GM21423 (cell line): ENCODE results near the gene BACH1.
"Not testable (repeated sequence)": the region's sequence is repeated elsewhere in the genome, so short reads cannot be mapped to it uniquely, and the experiment has no call there.

Source experiments
- ATAC-seq: cut with Tn5 transposase; IDR thresholded peaks from one replicate; pipeline ENCODE4 v1.9.1; 2021; ENCODE audit warnings: mild to moderate bottlenecking, moderate library complexity; ENCODE audit not compliant: unreplicated experiment

The BACH1 gene

DNA sequence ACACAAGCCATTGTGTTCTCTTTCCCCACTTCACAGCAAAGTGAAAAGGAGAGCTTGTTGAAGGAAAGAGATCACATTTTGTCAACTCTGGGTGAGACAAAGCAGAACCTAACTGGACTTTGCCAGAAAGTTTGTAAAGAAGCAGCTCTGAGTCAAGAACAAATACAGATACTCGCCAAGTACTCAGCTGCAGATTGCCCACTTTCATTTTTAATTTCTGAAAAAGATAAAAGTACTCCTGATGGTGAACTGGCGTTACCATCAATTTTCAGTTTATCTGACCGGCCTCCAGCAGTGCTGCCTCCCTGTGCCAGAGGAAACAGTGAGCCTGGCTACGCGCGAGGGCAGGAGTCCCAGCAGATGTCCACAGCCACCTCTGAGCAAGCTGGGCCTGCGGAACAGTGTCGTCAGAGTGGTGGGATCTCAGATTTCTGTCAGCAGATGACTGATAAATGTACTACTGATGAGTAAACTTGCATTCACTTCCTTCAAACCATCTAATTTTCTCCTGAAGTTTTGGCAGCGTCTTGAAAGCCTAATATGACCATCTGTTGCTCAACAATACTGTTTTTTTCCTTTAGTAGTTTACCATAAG is 43.7 kb downstream of the BACH1 start:
- no peak for ATAC-seq

DNA sequence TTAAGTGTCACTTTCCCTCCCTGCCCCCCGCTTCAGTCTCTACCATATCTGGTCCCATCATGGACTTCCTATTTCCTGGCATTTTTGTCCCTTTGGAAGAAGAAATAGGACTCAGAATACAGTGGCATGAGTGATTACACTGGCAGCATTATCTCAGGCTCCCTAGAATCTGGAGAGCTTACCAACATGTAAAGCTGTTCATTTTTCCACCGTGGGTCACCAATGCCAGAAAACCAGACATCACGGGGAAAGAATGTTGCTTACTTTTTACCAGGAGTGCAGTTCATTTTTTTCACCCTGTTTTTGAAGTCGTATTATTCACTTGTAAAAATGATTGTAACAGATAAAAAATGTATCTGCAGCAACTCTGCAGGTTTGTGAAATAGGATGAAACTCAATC is 44.8 kb downstream of the BACH1 start:
- ATAC-seq, result no peak

DNA sequence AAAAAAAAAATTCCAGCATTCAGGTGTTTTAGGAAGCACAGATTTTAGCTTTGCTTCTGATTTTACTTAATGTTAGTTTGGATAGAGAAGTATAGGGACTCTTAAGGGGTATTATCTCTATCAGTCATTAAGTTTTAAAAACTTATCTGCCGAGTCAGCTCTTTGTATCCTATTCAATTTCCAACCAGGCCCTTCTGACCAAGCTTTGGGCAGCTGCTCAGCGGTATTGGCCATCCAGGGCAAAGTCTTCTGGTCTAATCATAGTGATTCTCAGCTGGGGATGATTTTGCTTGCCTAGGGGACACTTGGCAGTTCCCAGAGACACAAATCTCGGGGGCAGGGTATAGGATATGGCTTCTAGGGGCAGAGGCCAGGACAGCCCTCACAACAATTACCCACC is 47.6 kb downstream of the BACH1 start:
- ATAC-seq, result no peak

DNA sequence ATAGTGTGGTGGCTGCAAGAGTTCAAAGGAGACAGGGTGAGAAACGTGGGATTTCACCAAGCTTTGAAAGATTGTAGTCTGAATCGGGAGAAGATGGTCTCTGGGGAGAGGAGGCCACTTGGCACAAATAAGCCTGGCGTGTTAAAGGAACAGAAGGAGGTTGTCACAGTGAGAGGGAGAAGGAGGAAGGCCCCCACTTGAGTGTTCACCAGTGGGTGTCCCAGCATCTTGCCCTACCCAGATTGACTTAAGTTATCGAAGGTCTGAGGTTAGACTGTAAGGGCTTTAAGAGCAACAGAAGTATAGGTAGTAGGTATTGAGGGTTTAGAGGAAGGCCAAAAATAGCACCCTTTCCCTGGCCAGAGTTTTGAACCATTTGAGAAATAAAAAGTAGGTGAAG is 48.0 kb downstream of the BACH1 start:
- ATAC-seq, result no peak

DNA sequence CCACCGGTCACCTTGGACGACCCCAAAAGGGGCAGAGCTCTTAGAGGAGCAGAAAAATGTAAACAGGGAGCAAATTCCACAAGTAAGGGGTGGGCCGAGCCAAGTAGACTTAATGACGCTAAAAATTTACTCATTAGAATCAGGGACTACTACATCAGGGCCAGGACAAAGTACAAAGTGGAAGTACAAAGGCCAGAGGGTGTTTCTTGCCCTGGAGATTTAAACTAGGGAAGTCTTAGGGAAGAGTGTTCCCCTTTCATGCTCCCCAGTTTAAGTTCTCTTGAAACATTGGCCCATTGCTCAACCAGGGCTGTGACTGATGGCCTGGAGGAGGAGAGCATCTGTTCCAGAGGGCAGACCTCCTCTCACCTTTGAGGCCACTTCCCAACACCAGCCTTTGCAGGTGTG is 48.6 kb downstream of the BACH1 start:
- no peak for ATAC-seq

DNA sequence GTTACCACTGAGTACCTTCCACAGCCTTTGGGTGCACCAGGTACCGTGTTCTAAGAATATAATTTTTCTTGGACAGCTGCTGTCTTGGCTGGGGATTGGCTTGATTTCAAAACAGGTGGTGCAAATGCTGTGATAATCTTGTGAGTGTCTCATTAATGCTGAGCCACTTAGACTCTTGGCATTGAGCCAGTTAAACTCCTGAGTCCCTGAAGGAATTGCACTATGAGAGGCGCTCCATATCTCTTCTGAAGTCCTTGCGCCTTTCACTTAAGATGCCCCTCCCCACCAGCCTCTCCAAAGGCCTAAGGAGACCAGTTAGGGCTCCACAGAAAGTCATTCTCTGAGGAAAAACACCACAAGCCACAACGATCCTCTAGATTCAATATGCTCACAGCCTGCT is 51.0 kb downstream of the BACH1 start:
- no peak for ATAC-seq

DNA sequence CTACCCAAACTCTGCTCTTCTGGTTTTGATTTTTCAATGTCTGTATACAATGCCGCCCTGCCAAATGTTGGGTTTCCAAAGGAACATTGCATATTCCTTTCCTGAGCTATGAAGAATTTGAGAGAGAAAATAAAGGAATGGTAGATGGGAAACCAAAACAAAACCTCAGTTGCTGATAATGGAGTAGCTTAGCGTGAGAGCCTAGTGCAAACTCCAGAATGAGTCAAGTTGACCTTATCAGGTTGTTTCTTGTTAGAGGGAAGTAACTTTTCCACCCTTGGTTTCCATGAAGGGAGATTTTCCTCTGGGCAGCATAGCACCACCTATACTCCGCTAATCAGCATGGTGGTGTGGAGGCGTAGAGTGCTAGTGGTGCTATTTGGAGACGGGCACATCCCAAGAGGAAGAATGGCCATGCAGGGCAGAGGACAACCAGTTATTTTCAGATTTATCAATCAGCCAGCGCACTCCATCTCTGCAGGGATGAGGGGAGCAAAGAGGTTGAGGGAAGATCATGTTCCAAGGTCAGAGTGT is 51.6 kb downstream of the BACH1 start:
- ATAC-seq, result no peak

DNA sequence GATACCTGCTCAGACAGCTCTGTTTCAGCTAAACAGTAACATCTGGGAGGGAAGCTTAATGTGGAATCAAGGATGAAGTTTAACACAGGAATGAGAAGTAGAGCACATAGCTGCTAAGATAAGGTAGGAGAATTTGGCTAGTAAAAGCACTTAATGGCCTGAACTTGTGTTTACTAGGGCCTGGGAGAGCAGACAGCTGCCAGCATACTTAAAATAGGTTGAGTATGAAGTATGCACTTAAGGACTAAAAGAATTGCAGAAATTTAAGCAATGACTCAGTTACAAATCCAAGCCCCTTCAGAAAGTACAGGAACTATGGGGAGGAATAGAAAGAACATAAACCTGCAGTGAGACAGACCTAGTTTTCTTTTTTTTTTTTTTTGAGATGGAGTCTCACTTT is 53.0 kb downstream of the BACH1 start:
- no peak for ATAC-seq

DNA sequence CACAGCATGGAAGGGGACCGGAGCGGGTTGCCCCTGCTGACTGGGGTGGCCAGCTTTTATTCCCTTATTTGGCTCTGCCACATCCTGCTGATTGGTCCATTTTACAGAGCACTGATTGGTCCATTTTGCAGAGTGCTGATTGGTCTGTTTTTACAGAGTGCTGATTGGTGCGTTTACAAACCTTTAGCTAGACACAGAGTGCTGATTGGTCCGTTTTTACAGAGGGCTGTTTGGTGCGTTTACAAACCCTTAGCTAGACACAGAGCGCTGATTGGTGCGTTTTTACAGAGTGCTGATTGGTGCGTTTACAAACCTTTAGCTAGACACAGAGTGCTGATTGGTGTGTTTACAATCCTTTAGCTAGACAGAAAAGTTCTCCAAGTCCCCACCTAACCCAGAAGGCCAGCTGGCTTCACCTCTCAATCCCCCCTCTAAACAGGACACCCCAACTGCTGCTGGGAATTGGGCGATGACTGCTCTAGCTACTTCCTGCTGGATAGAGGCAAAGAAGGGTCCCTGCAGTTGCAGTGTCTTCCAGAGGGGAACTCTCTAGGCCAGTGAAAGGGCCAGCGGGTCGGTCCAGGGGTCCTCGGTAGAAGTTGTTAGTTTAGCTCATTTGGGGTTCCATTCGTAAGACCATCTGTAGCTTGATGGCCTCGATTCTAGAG is 56.5 kb downstream of the BACH1 start:
- ATAC-seq, result not testable (repeated sequence)

DNA sequence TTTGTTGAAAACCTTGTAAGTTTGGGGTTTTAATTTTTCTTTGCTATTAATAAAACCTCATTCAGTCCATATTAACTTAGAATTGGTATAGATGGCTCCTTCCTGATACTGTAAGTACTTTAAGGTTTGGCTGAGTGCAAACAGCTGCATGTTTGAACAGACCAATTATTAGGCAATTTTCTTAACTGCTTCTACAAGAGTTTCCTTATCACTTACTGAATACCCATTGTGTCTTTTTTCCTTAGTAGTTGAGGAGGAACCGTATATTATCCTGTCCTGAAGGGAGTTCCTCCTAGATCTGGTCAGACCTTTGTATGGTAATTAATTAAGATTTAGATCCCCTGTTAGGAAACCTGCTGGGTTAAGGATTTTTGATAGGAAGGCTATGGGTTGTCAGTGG is 57.6 kb downstream of the BACH1 start:
- not testable (repeated sequence) for ATAC-seq

DNA sequence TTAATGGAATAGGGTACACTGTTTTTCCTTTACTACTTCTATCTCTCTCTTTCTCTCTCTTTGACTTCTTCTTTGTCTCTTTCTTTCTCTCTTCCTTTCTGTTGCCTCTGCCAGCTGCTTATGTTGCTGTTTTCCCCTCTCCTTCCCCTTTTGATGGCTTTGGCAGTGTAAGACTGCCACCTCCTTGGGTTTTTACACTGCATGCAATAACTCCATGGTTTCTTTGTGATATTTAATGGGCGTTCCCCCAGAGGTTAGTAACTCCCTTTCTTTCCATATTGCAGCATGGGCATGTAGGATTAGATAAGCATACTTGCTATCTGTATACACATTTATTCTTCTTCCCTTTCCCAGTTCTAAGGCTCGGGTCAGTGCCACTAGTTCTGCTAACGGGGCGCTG is 58.1 kb downstream of the BACH1 start:
- not testable (repeated sequence) for ATAC-seq

DNA sequence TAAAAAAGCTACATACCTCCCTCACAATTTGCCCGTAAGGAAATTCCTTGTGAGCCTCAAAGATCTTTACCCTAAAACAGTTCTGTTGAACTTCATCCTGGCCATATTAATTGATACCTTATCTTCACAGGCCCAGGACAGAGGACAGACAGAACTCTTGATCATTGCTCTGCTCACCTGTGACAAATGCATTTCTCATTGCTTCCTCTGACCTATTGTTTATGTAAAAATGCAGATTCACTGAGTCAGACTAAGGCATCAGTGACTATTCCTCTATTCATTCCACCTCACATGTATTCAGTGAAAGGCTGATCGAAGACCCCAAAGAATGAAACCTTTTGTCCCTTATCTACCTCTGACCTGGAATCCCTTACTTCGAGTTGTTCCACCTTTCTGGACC is 61.0 kb downstream of the BACH1 start:
- no peak for ATAC-seq

DNA sequence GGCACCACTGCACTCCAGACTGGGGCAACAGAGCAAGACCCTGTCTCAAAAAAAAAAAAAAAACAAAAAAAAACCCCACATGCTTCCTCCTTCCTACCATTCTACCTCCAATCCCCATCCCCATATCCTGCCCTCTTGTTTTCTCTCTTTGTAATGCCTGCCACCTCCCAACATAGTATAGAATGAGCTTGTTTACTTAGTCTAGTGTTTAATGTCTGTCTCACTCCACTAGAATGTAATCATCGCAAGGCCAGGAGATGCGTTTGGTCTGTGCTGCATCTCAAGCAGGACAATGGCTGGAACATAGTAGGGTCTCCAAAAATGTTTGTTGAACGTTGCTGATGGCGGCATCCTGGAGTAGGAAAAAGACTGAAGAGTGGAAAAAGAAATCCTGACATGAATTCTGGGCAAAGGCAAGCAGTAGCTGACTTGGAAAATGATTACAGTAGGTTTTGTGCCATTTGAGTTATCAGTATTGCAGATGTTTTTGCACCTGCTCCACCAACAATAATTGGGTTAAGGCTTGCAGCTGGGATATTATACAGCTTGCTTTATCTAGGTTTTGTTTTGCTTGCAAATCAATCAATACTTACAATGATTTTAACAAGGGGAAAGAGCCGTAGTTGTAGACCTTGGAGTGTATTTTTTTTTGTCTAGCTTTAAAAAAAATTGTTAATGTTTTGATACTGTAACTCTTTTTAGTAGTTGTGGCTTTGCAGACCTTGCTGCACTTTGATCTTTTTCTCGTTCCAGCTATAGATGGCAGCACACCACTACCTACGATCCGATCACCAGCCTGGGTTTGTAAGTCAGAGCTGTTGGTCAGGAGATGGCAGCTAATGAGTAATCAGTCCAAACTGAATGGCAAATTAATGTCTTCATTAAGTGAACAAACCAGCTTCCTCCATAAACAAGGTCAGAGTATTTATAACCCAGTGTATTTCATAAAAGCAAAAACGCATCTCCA is 62.4 kb downstream of the BACH1 start:
- ATAC-seq, result no peak

DNA sequence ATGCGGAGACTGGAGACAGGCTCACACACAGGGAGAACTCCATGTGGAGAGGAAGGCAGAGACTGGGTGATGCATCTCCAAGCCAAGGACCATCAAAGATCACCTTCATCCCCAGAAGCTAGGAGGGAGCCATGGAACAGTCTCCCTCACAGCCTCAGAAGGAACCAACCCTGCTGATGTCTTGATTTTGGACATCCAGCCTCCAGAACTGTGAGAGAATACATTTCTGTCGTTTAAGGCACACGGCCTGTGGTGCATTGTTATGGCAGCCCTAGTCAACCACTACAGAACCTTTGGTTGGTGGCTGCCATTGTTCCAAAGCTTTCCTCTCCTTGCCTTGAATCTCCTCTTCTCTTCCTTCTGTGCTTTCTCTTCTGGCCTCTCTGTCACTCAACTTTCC is 64.0 kb downstream of the BACH1 start:
- ATAC-seq, result no peak

DNA sequence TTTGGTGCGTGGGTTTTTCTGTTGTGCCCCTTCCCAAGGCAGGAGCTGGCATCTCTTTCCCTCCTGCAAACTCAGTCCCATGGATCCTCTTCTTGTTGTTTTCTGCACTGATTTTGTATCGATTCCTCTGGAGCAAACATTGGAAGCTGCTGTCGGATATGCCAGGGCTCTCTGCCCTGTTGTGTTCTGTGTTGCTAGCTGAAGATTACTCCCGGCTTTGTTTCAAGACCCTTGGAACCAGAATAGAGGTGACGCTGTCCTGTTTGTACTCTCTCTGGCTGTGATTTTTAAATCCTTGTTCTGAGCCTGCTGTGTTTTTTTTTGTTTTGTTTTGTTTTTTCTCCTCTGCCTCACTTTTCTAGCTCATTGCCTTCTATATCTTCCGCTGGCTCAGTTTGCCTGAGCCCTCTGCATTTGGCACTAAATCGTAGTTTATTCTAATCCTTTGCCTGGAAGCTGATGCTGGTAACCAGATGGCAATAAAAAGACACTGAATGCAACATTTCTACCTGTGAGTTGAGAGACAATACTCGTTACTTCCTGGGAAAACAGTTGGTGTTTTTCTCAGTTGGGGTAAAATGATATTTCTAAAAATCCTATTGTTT is 67.0 kb downstream of the BACH1 start:
- no peak for ATAC-seq

DNA sequence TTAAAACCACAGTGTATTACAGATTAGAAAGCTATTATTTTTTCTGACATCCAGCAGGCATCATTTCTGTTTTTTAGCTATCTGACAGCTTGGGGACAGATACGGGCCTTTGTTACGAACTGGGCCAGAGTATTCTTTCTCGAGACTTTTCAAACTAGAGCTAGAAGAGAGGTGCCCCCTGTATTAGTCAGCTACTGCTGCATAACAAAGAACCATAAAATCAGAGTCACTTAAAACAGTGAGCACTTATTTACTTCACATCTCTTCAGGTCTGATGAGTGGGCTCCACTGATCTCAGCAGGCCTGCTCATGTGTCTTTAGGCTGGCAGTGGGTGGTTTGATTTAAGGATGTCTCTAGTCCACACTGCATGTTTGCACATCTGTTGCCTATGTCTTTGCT is 67.8 kb downstream of the BACH1 start:
- no peak for ATAC-seq

DNA sequence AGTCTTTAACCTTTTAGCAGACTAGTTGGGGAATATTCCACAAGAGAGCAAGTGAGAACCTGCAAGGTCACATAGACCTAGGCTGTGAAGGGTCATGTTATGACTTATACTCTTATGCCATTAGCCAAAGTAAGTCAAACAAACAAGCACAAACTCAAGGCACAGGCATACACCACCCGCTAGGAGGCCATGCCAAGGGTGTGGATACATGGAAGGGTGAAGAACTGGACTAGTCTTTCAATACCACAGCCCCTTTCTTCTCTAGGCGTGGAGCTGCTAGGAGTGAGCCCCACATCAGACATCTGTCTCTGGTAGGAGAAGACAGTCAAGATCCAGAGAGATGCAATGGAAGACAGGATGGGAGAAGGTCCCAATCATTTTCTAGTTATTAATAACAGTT is 68.6 kb downstream of the BACH1 start:
- ATAC-seq, result no peak

DNA sequence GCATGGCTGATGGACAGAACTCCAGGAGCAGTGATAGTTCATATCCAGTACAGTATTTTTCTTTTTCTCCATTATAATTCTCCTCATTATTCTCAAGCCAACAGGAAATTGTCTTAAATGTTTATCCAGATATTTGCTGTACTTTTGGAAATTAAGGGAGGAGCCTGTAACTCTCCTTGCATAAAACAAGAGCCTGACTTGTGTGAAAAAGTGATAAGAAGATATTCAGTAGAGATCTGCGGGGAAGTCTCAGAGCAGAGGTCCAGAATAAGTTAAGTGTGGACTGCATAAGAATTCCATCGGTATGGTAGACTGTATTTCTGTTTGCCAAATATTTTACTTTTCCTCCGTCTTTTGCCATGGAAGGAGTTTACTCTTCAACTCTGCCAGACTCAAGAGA is 70.2 kb downstream of the BACH1 start:
- ATAC-seq, result no peak

DNA sequence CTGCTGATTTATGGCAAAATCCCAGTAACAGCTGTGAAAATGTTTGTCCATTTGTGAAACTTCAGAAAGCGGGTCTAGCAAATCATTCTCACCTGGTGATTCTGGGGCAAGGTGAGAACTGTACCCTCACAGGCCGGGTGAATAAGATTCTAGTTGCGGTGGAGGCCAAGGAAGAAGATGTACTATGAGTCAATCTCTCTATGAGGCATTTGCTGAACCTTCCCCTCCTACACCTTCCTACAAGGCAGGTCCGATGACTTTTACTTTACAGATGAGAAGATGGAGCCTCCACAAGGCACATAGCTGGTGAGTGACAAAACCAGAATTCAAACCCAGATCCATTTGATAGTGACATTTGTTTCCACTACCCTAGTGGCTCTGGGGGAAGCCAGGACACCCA is 72.7 kb downstream of the BACH1 start:
- ATAC-seq, result no peak

DNA sequence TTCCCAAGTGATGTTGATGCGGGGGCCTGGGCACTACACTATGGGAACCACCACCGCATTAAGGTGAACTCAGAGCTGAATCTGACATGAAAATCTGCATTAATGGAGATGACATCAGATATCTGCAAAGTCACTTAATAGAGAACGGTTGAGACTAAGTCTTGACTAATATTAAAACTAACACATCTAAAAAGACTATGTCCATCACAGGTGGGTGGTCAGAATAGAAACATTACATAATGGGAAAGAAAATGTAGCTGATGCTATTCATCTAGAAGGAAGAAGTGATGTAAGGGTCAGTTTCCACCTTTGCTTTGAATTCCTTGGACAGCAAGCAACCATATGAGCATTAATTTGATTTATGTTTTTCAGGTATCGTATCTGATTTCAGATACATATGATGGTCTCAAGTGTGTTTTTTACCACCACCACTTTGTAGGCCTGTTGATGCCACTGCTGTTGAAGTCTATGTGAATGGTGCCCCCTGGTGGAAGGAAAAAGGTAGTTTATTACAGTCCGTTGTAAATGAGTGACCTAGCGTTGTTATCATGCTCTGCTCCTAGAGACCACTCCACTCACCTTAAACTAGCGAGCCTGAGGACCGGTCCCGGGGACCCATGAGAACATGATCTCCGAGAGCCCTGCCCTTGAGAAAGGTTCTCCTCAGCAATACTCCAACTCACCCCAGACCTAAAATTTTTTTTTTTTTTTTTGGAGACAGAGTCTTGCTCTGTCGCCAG is 73.5 kb downstream of the BACH1 start:
- ATAC-seq, result peak; percentile 73

DNA sequence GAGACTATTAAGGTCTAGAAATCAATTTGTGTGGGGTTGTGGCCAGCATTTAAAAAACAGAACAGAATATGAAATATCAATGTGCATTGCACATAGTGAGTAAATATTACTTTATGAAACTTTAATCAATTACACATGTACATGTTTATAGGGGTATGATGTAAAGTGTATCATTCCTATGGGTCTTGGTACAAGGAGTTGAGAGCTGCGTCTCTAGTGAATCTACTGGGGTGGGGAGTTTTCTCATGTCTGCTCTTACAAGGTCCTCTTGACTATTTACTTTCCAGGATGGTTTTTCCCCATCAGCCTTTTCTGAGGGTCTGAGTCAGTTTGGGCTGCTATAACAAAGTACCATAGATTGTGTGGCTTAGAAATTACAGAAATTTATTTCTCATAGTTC is 75.8 kb downstream of the BACH1 start:
- ATAC-seq, result no peak
